ENCODE results near the gene PHYHIPL. TPM values are rescaled to one million over a fixed set of nuclear protein-coding genes. Genes with fewer than 3 reads are reported as not detected.
A peak's percentile ranks its signal among the peaks of the same experiment; 100 is the strongest.

The PHYHIPL gene
- total and polyA plus RNA-seq, 10 donors, result 0.03 to 0.04 TPM; not detected in 8

DNA sequence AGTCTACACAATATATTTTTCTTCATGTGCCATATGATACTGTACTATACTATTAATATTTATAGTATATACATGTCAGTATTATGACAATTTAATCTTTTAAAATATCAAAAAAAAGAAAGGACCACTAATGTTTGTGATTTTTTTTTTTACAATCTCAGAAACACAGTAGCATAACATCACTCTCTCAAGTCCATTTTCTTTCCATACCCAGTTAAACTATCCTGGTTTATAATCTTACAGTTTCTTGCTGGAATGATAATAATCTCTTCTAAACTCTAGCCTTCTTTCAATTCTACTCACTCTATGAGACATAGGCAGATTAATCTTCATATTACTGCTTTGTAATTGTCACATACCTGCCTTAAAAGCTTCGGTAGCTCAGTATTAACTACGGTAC is 8.9 kb upstream of the PHYHIPL start:
- TF ChIP-seq, protein P1, sequence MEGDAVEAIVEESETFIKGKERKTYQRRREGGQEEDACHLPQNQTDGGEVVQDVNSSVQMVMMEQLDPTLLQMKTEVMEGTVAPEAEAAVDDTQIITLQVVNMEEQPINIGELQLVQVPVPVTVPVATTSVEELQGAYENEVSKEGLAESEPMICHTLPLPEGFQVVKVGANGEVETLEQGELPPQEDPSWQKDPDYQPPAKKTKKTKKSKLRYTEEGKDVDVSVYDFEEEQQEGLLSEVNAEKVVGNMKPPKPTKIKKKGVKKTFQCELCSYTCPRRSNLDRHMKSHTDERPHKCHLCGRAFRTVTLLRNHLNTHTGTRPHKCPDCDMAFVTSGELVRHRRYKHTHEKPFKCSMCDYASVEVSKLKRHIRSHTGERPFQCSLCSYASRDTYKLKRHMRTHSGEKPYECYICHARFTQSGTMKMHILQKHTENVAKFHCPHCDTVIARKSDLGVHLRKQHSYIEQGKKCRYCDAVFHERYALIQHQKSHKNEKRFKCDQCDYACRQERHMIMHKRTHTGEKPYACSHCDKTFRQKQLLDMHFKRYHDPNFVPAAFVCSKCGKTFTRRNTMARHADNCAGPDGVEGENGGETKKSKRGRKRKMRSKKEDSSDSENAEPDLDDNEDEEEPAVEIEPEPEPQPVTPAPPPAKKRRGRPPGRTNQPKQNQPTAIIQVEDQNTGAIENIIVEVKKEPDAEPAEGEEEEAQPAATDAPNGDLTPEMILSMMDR (IDR thresholded peaks at IDR 0.05 in 8 of 11, conservative IDR thresholded peaks at IDR 0.05 in 3 of 11), result no peak
- no peak for TF ChIP-seq POLR2AphosphoS5 (IDR thresholded peaks at IDR 0.05)
- TF ChIP-seq POLR2A (IDR thresholded peaks at IDR 0.05), result no peak
- Histone ChIP-seq H3K36me3 (no peaks in the 10 kb centered on the region), H3K27me3 (replicated peaks in 1 of 7) (no peaks in the 10 kb centered on the region), H3K4me1 (no peaks in the 10 kb centered on the region), H3K9me3 (peaks cover 0 to 11% (median 0%) of the 10 kb centered on the region in 8 donors), H3K4me3 (no peak overlapping the region), H3K27ac (no peak overlapping the region)
- no peak for DNase-seq
- intact Hi-C loops (cut with DNase I; ENCODE audit: low total_unique reads), result no loop called here
- WGBS, 5 donors, result 90 to 97% (median 94%) methylated on average over 2 of the region's 2 CpGs

DNA sequence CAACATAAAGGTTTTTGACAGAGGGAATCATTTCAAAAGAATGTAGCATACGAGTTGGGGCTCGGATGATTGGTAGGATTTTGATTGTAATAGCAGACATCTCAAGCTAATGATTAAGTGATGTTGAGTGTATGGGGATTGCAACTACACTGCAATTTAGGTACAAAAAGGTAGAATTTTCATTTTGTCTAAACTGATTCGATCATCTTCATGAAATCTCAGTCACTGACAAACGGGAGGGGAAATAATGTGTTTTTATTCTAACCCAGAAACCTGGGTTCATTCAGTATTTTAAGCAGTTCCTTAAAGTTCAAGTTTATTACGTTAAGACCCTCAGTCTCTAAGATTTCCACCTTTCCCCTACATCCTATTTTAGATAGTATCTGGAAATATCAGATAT is 3.9 kb upstream of the PHYHIPL start:
- H3K36me3 ChIP-seq, result no peaks in the 10 kb centered on the region
- no peak for DNase-seq
- H3K4me1 ChIP-seq, result peaks cover 0 to 17% (median 7%) of the 10 kb centered on the region in 6 donors
- intact Hi-C loops (cut with DNase I; ENCODE audit: low total_unique reads), result no loop called here
- peaks cover 0 to 26% (median 18%) of the 10 kb centered on the region in 7 donors for H3K27me3 ChIP-seq (replicated peaks in 1 of 7)
- no peak overlapping the region for H3K4me3 ChIP-seq
- 80 to 90% (median 82%) methylated on average over 5 of the region's 5 CpGs for WGBS, 5 donors
- no peak overlapping the region for H3K27ac ChIP-seq
- peaks cover 0 to 10% (median 0%) of the 10 kb centered on the region in 8 donors for H3K9me3 ChIP-seq
- TF ChIP-seq POLR2AphosphoS5 (IDR thresholded peaks at IDR 0.05), result no peak
- TF ChIP-seq POLR2A (IDR thresholded peaks at IDR 0.05), result no peak
- TF ChIP-seq, protein P1 (IDR thresholded peaks at IDR 0.05 in 8 of 11, conservative IDR thresholded peaks at IDR 0.05 in 3 of 11), result no peak

DNA sequence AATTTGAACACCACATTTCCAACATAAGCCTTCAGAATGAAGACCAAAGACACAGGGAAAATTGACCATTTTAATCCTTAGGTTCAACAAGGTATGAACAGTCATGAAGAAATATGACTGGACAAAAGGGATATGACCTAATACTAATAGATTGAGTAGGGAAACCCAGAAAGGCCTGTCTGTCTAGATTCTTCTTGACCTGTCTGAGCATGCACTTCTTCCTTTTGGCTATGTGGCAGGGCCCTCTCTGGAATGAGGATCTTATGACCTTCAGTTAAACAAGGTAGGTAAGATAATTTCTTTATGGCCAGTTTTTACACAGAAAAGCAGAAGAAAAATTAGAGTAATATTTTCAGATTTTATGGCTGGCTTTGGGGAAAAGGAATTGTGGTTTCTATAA is 3.0 kb upstream of the PHYHIPL start:
- Histone ChIP-seq H3K4me3 (no peak overlapping the region), H3K27me3 (replicated peaks in 1 of 7) (peaks cover 0 to 35% (median 20%) of the 10 kb centered on the region in 7 donors), H3K36me3 (no peaks in the 10 kb centered on the region), H3K27ac (no peak overlapping the region), H3K9me3 (peaks cover 0 to 5% (median 0%) of the 10 kb centered on the region in 8 donors), H3K4me1 (peaks cover 0 to 17% (median 7%) of the 10 kb centered on the region in 6 donors)
- intact Hi-C loops (cut with DNase I; ENCODE audit: low total_unique reads), result no loop called here
- DNase-seq, result no peak
- no peak for TF ChIP-seq POLR2A (IDR thresholded peaks at IDR 0.05)
- TF ChIP-seq, protein P1 (IDR thresholded peaks at IDR 0.05 in 8 of 11, conservative IDR thresholded peaks at IDR 0.05 in 3 of 11), result no peak
- TF ChIP-seq POLR2AphosphoS5 (IDR thresholded peaks at IDR 0.05), result no peak

DNA sequence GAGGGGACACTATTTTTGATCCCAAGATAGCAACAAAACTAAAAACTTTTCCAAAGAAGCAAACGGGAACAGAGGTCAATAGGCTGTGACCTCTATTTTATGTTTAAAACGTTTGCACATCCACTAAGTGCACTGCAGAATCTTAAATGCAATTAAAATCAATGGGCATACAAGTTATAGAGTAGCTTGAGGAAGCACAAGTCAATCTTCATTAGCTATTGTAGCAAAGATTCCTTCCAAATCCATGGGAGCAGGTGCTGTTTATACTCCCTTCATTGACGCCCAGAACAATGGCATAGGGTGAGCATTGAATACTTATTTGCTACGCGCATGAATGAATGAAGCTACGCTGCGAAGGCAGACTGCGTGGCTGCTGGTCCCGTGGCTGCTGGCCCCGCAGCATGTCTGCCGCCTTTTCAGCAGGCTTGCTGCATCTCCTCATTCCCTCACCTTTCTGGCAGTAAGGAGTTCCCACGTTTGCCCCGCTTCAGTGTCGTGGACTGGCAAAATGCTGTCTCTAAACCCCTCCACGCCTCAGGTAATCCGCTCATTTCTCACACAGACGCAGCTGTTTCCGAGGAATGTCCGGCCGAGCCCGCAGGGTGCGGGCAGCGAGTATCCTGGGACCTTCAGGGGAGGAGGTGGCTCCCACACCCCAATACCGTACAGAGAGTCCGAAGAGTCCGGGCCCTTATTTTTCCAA is 754 bp upstream of the PHYHIPL start:
- no peak for DNase-seq
- no peak for TF ChIP-seq POLR2AphosphoS5 (IDR thresholded peaks at IDR 0.05)
- TF ChIP-seq, protein P1 (IDR thresholded peaks at IDR 0.05 in 8 of 11, conservative IDR thresholded peaks at IDR 0.05 in 3 of 11), result no peak
- TF ChIP-seq POLR2A (IDR thresholded peaks at IDR 0.05), result no peak

More for the DNA sequence above, 754 bp upstream of the PHYHIPL start:
- no peak overlapping the region for H3K27ac ChIP-seq
- intact Hi-C loops (cut with DNase I; ENCODE audit: low total_unique reads), result no loop called here
- no peaks in the 10 kb centered on the region for H3K36me3 ChIP-seq
- H3K4me3 ChIP-seq, result peak overlapping the region in 3 of 8 donors; percentile 16 to 51 (median 27)
- H3K4me1 ChIP-seq, result peaks cover 0 to 17% (median 7%) of the 10 kb centered on the region in 6 donors
- peaks cover 0 to 39% (median 24%) of the 10 kb centered on the region in 7 donors for H3K27me3 ChIP-seq (replicated peaks in 1 of 7)
- peaks cover 0 to 1% (median 0%) of the 10 kb centered on the region in 8 donors for H3K9me3 ChIP-seq
- 11 to 23% (median 14%) methylated on average over 23 to 26 of the region's 26 CpGs for WGBS, 5 donors
